Measurements from ENCODE around the gene MED12.
A peak's percentile ranks its signal among the peaks of the same experiment; 100 is the strongest.

DNA sequence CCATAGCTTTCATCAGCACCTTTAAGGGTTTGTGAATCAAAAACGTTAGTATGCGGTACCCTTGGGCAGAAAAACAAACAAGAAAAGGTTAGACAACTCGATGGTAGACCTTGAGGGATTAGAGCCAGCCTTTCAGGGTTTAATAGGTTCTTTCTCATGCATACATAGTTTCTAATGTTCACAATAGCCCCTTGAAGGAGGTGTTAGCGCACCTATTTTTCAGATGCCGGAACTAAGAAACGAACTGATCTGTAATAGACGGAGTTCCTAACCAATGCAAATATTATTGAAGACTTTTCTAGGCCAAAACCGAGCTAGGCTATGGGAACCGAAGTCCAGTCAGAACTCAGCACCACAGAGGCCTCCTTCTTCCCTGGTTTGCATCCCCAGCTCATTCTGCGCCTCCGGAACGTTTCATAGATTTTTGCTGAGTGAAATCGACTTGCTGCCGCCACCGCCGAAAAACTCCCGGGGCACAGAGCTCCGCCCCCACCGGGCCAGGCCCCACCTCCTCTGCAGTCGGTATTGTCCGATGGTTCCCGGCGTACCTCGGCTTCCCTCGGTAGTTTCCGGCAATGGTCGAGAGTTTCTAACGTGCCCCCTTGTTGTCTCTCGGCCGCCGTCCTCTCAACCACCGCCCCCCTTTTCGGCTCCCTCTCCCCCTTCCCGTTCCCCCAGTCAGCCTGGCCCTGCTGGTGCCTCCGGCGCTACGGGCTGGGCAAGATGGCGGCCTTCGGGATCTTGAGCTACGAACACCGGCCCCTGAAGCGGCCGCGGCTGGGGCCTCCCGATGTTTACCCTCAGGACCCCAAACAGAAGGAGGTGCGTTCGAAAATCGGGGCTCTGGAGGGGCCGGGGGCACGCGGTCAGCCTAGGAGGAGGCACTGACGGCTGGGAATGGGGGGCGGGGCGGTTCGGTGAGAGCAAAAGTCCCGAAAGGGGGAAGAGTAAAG lies at the start of gene MED12:
- TF ChIP-seq, protein P1, sequence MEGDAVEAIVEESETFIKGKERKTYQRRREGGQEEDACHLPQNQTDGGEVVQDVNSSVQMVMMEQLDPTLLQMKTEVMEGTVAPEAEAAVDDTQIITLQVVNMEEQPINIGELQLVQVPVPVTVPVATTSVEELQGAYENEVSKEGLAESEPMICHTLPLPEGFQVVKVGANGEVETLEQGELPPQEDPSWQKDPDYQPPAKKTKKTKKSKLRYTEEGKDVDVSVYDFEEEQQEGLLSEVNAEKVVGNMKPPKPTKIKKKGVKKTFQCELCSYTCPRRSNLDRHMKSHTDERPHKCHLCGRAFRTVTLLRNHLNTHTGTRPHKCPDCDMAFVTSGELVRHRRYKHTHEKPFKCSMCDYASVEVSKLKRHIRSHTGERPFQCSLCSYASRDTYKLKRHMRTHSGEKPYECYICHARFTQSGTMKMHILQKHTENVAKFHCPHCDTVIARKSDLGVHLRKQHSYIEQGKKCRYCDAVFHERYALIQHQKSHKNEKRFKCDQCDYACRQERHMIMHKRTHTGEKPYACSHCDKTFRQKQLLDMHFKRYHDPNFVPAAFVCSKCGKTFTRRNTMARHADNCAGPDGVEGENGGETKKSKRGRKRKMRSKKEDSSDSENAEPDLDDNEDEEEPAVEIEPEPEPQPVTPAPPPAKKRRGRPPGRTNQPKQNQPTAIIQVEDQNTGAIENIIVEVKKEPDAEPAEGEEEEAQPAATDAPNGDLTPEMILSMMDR (IDR thresholded peaks at IDR 0.05), result no peak
- TF ChIP-seq POLR2A (IDR thresholded peaks at IDR 0.05), result peak; percentile 34
- peak; percentile 59 for TF ChIP-seq POLR2AphosphoS5 (IDR thresholded peaks at IDR 0.05)
